Prostate gland (tissue), 2 donors: ENCODE data around the gene LRRC41.

Experiments used
- CTCF ChIP-seq, 4 experiments: fragments of 200-600 bp in 2 of 4; fragments of 450-650 bp in 2 of 4; sonication (generic) in 2 of 4; IDR thresholded peaks; 1 replicate in 3 of 4; 2 replicates in 1 of 4; pipeline ENCODE4 v1.5.1; 2016 to 2019; ENCODE audit warnings: antibody characterized with exemption in 4 of 4, mild to moderate bottlenecking in 2 of 4, moderate library complexity in 2 of 4
- POLR2A ChIP-seq: fragments of 450-650 bp; IDR thresholded peaks from one replicate; pipeline ENCODE4 v1.6.1; 2016; ENCODE audit warnings: antibody characterized with exemption, mild to moderate bottlenecking
- POLR2AphosphoS5 ChIP-seq: sonication (generic); formaldehyde crosslinking; IDR thresholded peaks from one replicate; pipeline ENCODE4 v1.6.1; 2017; ENCODE audit warnings: antibody characterized with exemption

GRCh38 chr1:46342677-46343350 is 39.4 kb upstream of the LRRC41 start:
- TF ChIP-seq POLR2A (no peak), POLR2AphosphoS5 (no peak), CTCF (IDR thresholded peaks at IDR 0.05) (no peak)
